GM12872 (cell line): ENCODE results near the gene PER3.

Experiments used
- TF ChIP-seq, protein P1 (sequence below): IDR thresholded peaks from 3 replicates; pipeline ENCODE4 v1.5.1; 2011; ENCODE audit warnings: low read depth, mild to moderate bottlenecking, low read length, moderate library complexity; ENCODE audit not compliant: insufficient read depth

The PER3 gene

DNA sequence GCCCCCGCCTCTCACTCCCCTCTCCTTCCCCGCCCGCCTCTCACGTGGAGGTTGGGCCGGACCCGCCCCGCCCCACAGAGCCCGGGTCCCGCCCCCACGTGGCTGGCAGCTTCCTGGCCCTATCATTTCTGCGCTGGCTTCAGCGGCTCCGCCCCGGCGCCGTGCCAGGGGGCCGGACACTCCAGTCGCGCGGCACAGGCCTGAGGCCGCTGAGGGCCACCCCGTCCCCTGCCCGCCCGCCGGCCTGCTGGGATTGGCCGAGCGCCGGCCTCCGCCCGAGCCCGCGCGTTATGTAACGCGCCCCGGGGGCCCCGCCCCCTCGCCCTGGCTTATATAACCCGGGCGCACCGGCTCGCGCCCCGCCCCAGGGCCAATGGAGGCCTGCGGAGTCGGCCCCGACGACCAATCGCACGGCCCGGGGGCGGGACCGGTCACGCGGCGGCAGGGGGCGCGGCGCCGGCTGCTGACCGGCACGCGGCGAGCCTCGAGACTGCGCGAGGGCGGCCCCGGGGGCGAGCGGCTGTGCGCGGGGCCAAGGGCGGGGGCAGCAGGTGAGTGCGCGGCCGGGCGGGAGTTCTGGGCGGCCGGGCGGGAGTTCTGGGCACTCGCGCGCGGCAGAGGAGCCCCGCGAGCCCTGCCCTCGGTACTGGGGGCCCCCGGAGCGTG is at the start of gene PER3:
Gene PER3 (plus strand): TSS at position 466 of the 666 bp plus-strand sequence. CDS start 587 bp downstream, outside the sequence.
- TF ChIP-seq, protein P1, sequence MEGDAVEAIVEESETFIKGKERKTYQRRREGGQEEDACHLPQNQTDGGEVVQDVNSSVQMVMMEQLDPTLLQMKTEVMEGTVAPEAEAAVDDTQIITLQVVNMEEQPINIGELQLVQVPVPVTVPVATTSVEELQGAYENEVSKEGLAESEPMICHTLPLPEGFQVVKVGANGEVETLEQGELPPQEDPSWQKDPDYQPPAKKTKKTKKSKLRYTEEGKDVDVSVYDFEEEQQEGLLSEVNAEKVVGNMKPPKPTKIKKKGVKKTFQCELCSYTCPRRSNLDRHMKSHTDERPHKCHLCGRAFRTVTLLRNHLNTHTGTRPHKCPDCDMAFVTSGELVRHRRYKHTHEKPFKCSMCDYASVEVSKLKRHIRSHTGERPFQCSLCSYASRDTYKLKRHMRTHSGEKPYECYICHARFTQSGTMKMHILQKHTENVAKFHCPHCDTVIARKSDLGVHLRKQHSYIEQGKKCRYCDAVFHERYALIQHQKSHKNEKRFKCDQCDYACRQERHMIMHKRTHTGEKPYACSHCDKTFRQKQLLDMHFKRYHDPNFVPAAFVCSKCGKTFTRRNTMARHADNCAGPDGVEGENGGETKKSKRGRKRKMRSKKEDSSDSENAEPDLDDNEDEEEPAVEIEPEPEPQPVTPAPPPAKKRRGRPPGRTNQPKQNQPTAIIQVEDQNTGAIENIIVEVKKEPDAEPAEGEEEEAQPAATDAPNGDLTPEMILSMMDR, result no peak

DNA sequence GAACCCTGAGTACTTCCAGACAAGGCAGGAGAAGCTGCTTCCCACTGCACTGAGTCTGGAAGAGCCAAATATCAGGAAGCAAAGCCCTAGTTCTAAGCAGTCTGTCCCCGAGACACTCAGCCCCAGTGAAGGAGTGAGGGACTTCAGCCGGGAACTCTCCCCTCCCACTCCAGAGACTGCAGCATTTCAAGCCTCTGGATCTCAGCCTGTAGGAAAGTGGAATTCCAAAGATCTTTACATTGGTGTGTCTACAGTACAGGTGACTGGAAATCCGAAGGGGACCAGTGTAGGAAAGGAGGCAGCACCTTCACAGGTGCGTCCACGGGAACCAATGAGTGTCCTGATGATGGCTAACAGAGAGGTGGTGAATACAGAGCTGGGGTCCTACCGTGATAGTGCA is 46.0 kb upstream of the PER3 start:
- TF ChIP-seq, protein P1, result no peak

DNA sequence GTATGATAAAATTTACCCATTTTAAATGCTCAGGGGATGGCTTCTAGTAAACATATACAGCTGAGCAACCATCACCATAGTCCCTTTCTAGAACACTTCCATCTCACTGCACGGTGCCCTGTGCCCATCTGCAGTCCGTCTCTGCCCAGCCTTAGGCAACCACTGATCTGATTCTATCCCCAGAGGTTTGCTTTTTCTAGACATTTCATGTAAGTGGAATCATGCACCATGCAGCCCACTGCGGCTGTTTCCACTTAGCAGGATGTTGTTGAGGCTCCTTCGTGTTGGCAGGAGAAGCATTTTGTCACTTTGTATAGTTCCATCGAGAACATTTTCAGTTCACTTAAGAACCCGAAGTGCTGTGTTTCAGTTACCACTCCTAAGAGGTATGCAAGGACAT is 40.7 kb upstream of the PER3 start:
- TF ChIP-seq, protein P1, result no peak

DNA sequence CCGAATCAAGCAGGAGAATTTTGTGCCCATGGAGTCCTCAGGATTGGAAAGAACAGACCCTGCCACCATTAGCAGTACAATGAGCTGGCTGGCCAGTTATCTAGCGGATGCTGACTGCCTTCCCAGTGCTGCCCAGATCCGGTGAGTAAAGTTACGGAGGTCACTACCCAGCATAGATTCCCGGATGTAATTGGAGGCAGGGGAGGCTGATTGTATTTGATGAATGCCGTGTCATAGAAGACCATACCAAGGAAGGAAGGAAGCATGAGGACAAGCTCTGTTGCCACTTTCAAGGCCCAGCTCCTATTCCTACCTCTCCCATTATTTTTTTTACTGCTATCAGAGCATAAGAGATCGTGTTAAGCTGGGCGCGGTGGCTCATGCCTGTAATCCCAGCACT is 39.2 kb upstream of the PER3 start:
- TF ChIP-seq, protein P1, result no peak

DNA sequence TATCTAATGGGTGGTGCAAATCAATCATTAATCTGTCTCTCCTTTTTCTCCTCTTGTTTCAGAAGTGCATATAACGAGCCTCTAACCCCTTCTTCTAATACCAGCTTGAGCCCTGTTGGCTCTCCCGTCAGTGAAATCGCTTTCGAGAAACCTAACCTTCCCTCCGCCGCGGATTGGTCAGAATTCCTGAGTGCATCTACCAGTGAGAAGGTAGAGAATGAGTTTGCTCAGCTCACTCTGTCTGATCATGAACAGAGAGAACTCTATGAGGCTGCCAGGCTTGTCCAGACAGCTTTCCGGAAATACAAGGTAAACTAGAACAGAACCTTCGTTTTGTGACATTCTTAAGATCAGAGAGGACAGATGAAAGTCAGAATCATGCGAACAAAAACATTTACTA is 38.3 kb upstream of the PER3 start:
- TF ChIP-seq, protein P1, result no peak

DNA sequence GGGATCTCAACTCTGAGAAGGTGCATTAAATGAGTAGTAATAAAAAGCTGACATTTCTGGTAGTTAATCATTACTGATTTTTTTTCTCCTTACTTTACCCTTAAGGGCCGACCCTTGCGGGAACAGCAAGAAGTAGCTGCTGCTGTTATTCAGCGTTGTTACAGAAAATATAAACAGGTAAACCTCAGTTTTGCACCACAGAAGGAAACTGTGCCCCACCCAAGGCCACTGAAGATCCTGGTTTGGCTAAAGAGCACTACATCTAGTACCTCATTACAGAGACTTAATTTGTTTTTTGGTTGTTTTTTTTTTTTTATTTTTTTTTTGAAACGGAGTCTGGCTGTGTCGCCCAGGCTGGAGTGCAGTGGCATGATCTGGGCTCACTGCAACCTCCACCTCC is 36.5 kb upstream of the PER3 start:
- TF ChIP-seq, protein P1, result no peak

DNA sequence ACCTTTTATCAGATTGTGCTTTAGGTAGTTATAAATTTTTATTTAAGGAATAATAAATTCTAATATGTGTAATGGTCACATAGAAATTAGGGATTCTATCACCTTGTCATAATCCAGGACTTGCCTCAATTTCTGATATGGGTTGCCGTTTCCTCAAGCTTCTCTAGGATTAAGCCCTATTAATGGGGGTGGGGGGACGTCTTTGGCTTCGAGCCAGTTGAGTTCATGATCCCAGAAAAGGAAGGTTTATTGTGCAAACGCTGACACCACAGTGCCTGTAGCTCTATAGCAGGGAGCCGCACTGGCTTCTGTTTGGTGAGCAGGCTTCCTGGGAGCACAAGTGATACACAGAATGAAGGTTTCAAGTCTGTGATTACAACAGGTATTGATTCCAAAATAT is 35.0 kb upstream of the PER3 start:
- TF ChIP-seq, protein P1, result no peak
